NCI-H345 treated with DMSO at 0.1 percent for 48 hours (cell line): ENCODE data around the gene KCNJ18.
"Not testable (repeated sequence)": the region's sequence is repeated elsewhere in the genome, so short reads cannot be mapped to it uniquely, and the experiment has no call there.

Experiments
- DNase-seq: peaks from one replicate; lab custom pipeline; 2025; ENCODE audit not compliant: unreplicated experiment; lab: John Stamatoyannopoulos, UW

Gene KCNJ18

GRCh38 chr17:21720566-21720965 lies 28.2 kb downstream of the KCNJ18 start:
- not testable (repeated sequence) for DNase-seq

- not testable (repeated sequence) for DNase-seq
Measured at GRCh38 chr17:21722268-21722667, 29.9 kb downstream of the KCNJ18 start.

GRCh38 chr17:21724216-21725006 lies 32.1 kb downstream of the KCNJ18 start:
- DNase-seq, result not testable (repeated sequence)

GRCh38 chr17:21731076-21731475 lies 38.8 kb downstream of the KCNJ18 start:
- DNase-seq, result not testable (repeated sequence)

- not testable (repeated sequence) for DNase-seq
Measured at GRCh38 chr17:21733931-21734330, 41.6 kb downstream of the KCNJ18 start.

GRCh38 chr17:21735814-21736213 lies 43.5 kb downstream of the KCNJ18 start:
- not testable (repeated sequence) for DNase-seq

- DNase-seq, result not testable (repeated sequence)
Measured at GRCh38 chr17:21737015-21737580, 44.8 kb downstream of the KCNJ18 start.

GRCh38 chr17:21738241-21738640 lies 45.9 kb downstream of the KCNJ18 start:
- not testable (repeated sequence) for DNase-seq

- DNase-seq, result not testable (repeated sequence)
Measured at GRCh38 chr17:21738877-21739474, 46.7 kb downstream of the KCNJ18 start.

- DNase-seq, result not testable (repeated sequence)
Measured at GRCh38 chr17:21739485-21739884, 47.2 kb downstream of the KCNJ18 start.

- not testable (repeated sequence) for DNase-seq
Measured at GRCh38 chr17:21740836-21741235, 48.5 kb downstream of the KCNJ18 start.

GRCh38 chr17:21741520-21741919 lies 49.2 kb downstream of the KCNJ18 start:
- DNase-seq, result not testable (repeated sequence)

GRCh38 chr17:21742326-21742725 lies 50.0 kb downstream of the KCNJ18 start:
- no peak for DNase-seq

- DNase-seq, result not testable (repeated sequence)
Measured at GRCh38 chr17:21744151-21744550, 51.8 kb downstream of the KCNJ18 start.

GRCh38 chr17:21744621-21745020 lies 52.3 kb downstream of the KCNJ18 start:
- DNase-seq, result not testable (repeated sequence)

GRCh38 chr17:21745385-21746054 lies 53.2 kb downstream of the KCNJ18 start:
- not testable (repeated sequence) for DNase-seq

- DNase-seq, result not testable (repeated sequence)
Measured at GRCh38 chr17:21746415-21746814, 54.1 kb downstream of the KCNJ18 start.

- DNase-seq, result not testable (repeated sequence)
Measured at GRCh38 chr17:21747195-21747915, 55.0 kb downstream of the KCNJ18 start.

- not testable (repeated sequence) for DNase-seq
Measured at GRCh38 chr17:21748686-21749085, 56.4 kb downstream of the KCNJ18 start.

- not testable (repeated sequence) for DNase-seq
Measured at GRCh38 chr17:21749696-21750531, 57.6 kb downstream of the KCNJ18 start.
